ENCODE results near the gene MITF. TPM values are rescaled to one million over a fixed set of nuclear protein-coding genes. Genes with fewer than 3 reads are reported as not detected.

Gene MITF
- total RNA-seq, 6 experiments from 2014 or later: 1.9 to 4.1 (median 3.8) TPM

DNA sequence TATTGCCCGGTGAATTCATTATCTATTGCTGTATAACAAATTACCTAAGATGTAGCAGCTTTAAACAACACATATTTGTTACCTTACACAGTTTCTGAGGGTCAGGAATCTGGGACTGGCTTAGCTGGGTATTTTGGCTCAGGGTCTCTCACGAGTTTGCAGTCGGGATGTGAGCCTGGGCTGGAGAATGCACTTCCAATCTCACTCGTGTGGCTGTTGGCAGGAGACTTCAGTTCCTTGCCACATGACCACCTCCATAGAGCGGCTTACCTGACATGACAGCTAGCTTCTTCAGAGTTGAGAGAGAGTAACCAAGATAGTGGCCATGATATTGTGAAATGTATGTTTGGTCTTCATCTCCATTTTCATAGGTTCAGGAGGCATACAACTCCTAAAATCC is 18.4 kb upstream of the MITF start:
- no peaks in the 10 kb centered on the region for H3K4me1 ChIP-seq
- no peaks in the 10 kb centered on the region for H3K9me3 ChIP-seq
- ATAC-seq: no peak
- DNase-seq: no peak
- intact Hi-C loops (cut with DNase I): no loop called here
- no peak overlapping the region for H3K4me3 ChIP-seq
- 69% methylated on average over 5 of the region's 5 CpGs for WGBS (ENCODE audit: insufficient coverage, low coverage, low lambda C conversion rate, missing lambda C conversion rate)
- TF ChIP-seq POLR2A (IDR thresholded peaks at IDR 0.05): no peak
- TF ChIP-seq, protein P1, sequence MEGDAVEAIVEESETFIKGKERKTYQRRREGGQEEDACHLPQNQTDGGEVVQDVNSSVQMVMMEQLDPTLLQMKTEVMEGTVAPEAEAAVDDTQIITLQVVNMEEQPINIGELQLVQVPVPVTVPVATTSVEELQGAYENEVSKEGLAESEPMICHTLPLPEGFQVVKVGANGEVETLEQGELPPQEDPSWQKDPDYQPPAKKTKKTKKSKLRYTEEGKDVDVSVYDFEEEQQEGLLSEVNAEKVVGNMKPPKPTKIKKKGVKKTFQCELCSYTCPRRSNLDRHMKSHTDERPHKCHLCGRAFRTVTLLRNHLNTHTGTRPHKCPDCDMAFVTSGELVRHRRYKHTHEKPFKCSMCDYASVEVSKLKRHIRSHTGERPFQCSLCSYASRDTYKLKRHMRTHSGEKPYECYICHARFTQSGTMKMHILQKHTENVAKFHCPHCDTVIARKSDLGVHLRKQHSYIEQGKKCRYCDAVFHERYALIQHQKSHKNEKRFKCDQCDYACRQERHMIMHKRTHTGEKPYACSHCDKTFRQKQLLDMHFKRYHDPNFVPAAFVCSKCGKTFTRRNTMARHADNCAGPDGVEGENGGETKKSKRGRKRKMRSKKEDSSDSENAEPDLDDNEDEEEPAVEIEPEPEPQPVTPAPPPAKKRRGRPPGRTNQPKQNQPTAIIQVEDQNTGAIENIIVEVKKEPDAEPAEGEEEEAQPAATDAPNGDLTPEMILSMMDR (IDR thresholded peaks at IDR 0.05): no peak
- no peak overlapping the region for H3K27ac ChIP-seq
- H3K27me3 ChIP-seq: no peaks in the 10 kb centered on the region
- no peaks in the 10 kb centered on the region for H3K36me3 ChIP-seq

DNA sequence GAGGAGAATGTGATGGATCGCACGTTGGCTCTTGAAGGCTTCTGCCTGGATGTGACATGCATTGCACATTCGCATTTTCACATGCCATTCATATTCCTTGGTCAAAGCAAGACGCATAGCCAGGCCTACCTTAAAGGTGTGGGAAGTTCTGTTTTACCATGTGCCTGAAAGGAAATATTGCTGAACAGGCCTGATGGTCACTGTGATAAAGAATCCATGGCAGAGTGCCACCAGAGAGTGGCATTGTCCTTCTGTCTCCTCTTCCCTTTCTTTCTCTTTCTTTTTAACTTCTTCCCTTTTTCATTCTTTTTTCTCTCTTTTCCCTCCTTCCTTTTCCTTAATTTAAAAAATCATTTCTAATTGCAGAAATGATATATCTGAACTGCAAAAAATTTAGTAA is 15.9 kb upstream of the MITF start:
- no peaks in the 10 kb centered on the region for H3K27me3 ChIP-seq
- ATAC-seq (peak in 1 of 4 donors; percentile 36), DNase-seq (no peak)
- no peak overlapping the region for H3K4me3 ChIP-seq
- no peaks in the 10 kb centered on the region for H3K4me1 ChIP-seq
- no peaks in the 10 kb centered on the region for H3K36me3 ChIP-seq
- 77% methylated on average over 4 of the region's 4 CpGs for WGBS (ENCODE audit: insufficient coverage, low coverage, low lambda C conversion rate, missing lambda C conversion rate)
- no peak overlapping the region for H3K27ac ChIP-seq
- TF ChIP-seq, protein P1 (IDR thresholded peaks at IDR 0.05): no peak
- H3K9me3 ChIP-seq: no peaks in the 10 kb centered on the region
- intact Hi-C loops (cut with DNase I): no loop called here

DNA sequence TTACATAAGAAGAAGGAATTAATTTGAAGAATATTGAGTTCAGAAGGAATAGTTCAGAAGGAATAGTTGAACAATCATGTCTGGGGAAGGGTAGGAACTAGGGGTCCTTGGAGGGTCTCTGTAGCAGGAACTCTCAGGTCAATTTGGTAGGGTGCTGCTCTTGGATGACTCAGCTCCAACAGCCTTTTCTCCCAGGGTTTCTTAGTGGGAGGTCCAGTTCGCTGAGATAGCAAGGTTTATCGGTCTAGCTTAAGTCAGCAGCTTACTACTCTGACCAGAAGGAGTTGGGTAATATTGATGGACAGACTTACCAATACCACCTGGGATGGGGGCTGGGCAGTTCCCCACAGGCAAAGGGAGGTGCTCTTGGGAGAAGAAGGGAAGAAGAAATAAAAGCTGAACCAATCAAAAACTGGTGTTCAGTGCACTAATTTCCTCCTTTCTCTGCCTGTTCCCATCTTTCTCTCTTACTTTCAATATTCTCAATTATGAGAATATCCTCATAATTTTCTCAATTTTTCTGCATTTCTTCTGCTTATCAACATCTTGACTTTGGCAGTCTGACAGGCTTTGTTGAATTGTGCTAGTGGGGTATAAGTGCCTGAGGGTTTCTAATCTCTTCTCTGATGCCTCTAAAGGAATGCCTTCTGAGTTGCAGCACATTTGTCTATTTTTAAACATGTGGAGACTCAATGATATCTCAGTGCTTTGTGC is 14.4 kb upstream of the MITF start:
- DNase-seq (no peak), ATAC-seq (no peak)
- Histone ChIP-seq H3K9me3 (no peaks in the 10 kb centered on the region), H3K4me1 (no peaks in the 10 kb centered on the region), H3K4me3 (no peak overlapping the region), H3K27me3 (no peaks in the 10 kb centered on the region), H3K27ac (no peak overlapping the region), H3K36me3 (no peaks in the 10 kb centered on the region)
- WGBS (ENCODE audit: insufficient coverage, low coverage, low lambda C conversion rate, missing lambda C conversion rate): 54% methylated on average over 2 of the region's 2 CpGs
- intact Hi-C loops (cut with DNase I): no loop called here
- TF ChIP-seq, protein P1 (IDR thresholded peaks at IDR 0.05): no peak
- no peak for TF ChIP-seq POLR2A (IDR thresholded peaks at IDR 0.05)

DNA sequence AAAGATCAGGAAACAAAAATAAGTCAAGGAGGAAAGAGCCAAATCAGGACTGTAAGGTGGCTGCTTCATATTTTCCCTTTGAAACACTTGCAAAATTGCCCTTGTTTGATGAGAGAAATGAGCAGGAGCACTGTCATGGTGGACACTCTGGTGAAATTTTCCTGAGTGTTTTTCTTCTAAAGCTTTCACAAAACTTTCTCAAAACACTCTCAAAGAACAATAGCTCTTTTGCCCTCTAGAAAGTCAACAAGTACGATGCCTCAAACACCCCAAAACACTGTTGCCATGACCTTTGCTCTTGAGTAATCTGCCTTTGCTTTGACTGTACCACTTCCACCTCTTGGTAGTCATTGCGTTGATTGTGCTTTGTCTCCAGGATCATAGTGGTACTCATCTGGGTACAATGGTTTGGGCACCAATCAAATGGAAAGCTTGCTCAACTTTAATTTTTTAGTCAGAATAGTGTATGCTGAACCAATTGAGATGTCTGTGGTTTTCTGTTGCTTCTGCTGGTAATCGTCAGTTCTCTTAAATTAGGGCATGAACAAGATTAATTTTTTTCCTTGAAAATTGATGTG is 13.2 kb upstream of the MITF start:
- Histone ChIP-seq H3K4me1 (no peaks in the 10 kb centered on the region), H3K9me3 (no peaks in the 10 kb centered on the region), H3K27ac (no peak overlapping the region), H3K27me3 (no peaks in the 10 kb centered on the region), H3K4me3 (no peak overlapping the region), H3K36me3 (no peaks in the 10 kb centered on the region)
- intact Hi-C loops (cut with DNase I): no loop called here
- DNase-seq: no peak
- 52% methylated on average over 3 of the region's 3 CpGs for WGBS (ENCODE audit: insufficient coverage, low coverage, low lambda C conversion rate, missing lambda C conversion rate)
- TF ChIP-seq POLR2A (IDR thresholded peaks at IDR 0.05): no peak
- TF ChIP-seq, protein P1 (IDR thresholded peaks at IDR 0.05): no peak
- ATAC-seq: no peak

Data from right lobe of liver (tissue), 6 donors.